ENCODE results near the gene SLC6A11. TPM values are rescaled to one million over a fixed set of nuclear protein-coding genes. Genes with fewer than 3 reads are reported as not detected.

Gene SLC6A11
- total RNA-seq, 2 experiments from 2014 or later = not detected

- Histone ChIP-seq H3K27ac (ENCODE audit: low read depth, low read length, poor library complexity, severe bottlenecking) (no peak overlapping the region), H3K79me2 (ENCODE audit: insufficient read depth, low read depth, low read length) (no peaks in the 10 kb centered on the region), H3K4me1 (ENCODE audit: insufficient read depth, low read length, poor library complexity, severe bottlenecking) (no peaks in the 10 kb centered on the region), H3K4me2 (ENCODE audit: low read length) (no peak overlapping the region), H3K36me3 (ENCODE audit: insufficient read depth, low read length) (no peaks in the 10 kb centered on the region), H4K20me1 (ENCODE audit: insufficient read depth, low read length) (no peaks in the 10 kb centered on the region), H3K9me3 (ENCODE audit: low read length) (no peaks in the 10 kb centered on the region), H2AFZ (ENCODE audit: low read length) (no peak overlapping the region), H3K4me3 (ENCODE audit: low read depth, low read length, poor library complexity, severe bottlenecking) (no peak overlapping the region), H3K9me2 (ENCODE audit: insufficient read depth, low read length) (no peaks in the 10 kb centered on the region)
- intact Hi-C loops (cut with micrococcal nuclease; ENCODE audit: unreplicated experiment) = loop anchor here (1.0 kb wide), 1 partner anchor 125 kb away; no protein-coding TSS in a partner anchor
- TF ChIP-seq CTCF (conservative IDR thresholded peaks at IDR 0.05; ENCODE audit: low read length) = no peak
- no peak for TF ChIP-seq EZH2phosphoT487 (IDR thresholded peaks at IDR 0.05; ENCODE audit: borderline replicate concordance, low read depth, low read length)
- no TSS peak for BruUV-seq (replicated peaks)
- no peak for DNase-seq (ENCODE audit: low spot score)
- CTCF ChIA-PET (ENCODE audit: unreplicated experiment) = interaction anchor here (0.6 kb wide), 1 partner anchor 115 kb away, joined by 9 read pairs; no protein-coding TSS in a partner anchor
- POLR2A ChIA-PET = no interaction called here
Measured at GRCh38 chr3:10882851-10883250, 66.8 kb downstream of the SLC6A11 start.

GRCh38 chr3:10883478-10884234, 67.6 kb downstream of the SLC6A11 start:
- H3K4me2 ChIP-seq (ENCODE audit: low read length) = no peak overlapping the region
- H3K9me2 ChIP-seq (ENCODE audit: insufficient read depth, low read length) = no peaks in the 10 kb centered on the region
- no peaks in the 10 kb centered on the region for H3K9me3 ChIP-seq (ENCODE audit: low read length)
- H3K4me3 ChIP-seq (ENCODE audit: low read depth, low read length, poor library complexity, severe bottlenecking) = no peak overlapping the region
- H3K4me1 ChIP-seq (ENCODE audit: insufficient read depth, low read length, poor library complexity, severe bottlenecking) = no peaks in the 10 kb centered on the region
- H3K36me3 ChIP-seq (ENCODE audit: insufficient read depth, low read length) = no peaks in the 10 kb centered on the region
- intact Hi-C loops (cut with micrococcal nuclease; ENCODE audit: unreplicated experiment) = loop anchor here (1.0 kb wide), 1 partner anchor 125 kb away; no protein-coding TSS in a partner anchor
- no TSS peak for BruUV-seq (replicated peaks)
- POLR2A ChIA-PET = no interaction called here
- H4K20me1 ChIP-seq (ENCODE audit: insufficient read depth, low read length) = no peaks in the 10 kb centered on the region
- peak; percentile 37 for DNase-seq (ENCODE audit: low spot score)
- no peaks in the 10 kb centered on the region for H3K79me2 ChIP-seq (ENCODE audit: insufficient read depth, low read depth, low read length)
- CTCF ChIA-PET (ENCODE audit: unreplicated experiment) = no interaction called here
- no peak overlapping the region for H2AFZ ChIP-seq (ENCODE audit: low read length)
- no peak overlapping the region for H3K27ac ChIP-seq (ENCODE audit: low read depth, low read length, poor library complexity, severe bottlenecking)
- TF ChIP-seq CTCF (conservative IDR thresholded peaks at IDR 0.05; ENCODE audit: low read length) (peak; percentile 81), EZH2phosphoT487 (IDR thresholded peaks at IDR 0.05; ENCODE audit: borderline replicate concordance, low read depth, low read length) (no peak)

GRCh38 chr3:10887015-10887414, 71.0 kb downstream of the SLC6A11 start:
- Histone ChIP-seq H3K9me3 (ENCODE audit: low read length) (no peaks in the 10 kb centered on the region), H3K36me3 (ENCODE audit: insufficient read depth, low read length) (no peaks in the 10 kb centered on the region), H4K20me1 (ENCODE audit: insufficient read depth, low read length) (no peaks in the 10 kb centered on the region), H3K4me3 (ENCODE audit: low read depth, low read length, poor library complexity, severe bottlenecking) (no peak overlapping the region), H3K4me2 (ENCODE audit: low read length) (no peak overlapping the region), H3K27ac (ENCODE audit: low read depth, low read length, poor library complexity, severe bottlenecking) (no peak overlapping the region), H2AFZ (ENCODE audit: low read length) (no peak overlapping the region), H3K9me2 (ENCODE audit: insufficient read depth, low read length) (no peaks in the 10 kb centered on the region), H3K4me1 (ENCODE audit: insufficient read depth, low read length, poor library complexity, severe bottlenecking) (no peaks in the 10 kb centered on the region), H3K79me2 (ENCODE audit: insufficient read depth, low read depth, low read length) (no peaks in the 10 kb centered on the region)
- no TSS peak for BruUV-seq (replicated peaks)
- ChIA-PET POLR2A (no interaction called here), CTCF (ENCODE audit: unreplicated experiment) (no interaction called here)
- no peak for DNase-seq (ENCODE audit: low spot score)
- intact Hi-C loops (cut with micrococcal nuclease; ENCODE audit: unreplicated experiment) = no loop called here
- TF ChIP-seq EZH2phosphoT487 (IDR thresholded peaks at IDR 0.05; ENCODE audit: borderline replicate concordance, low read depth, low read length) = no peak
- TF ChIP-seq CTCF (conservative IDR thresholded peaks at IDR 0.05; ENCODE audit: low read length) = no peak

Data from OCI-LY7 (cell line).